ENCODE results near the gene PTGDS.

The PTGDS gene

DNA sequence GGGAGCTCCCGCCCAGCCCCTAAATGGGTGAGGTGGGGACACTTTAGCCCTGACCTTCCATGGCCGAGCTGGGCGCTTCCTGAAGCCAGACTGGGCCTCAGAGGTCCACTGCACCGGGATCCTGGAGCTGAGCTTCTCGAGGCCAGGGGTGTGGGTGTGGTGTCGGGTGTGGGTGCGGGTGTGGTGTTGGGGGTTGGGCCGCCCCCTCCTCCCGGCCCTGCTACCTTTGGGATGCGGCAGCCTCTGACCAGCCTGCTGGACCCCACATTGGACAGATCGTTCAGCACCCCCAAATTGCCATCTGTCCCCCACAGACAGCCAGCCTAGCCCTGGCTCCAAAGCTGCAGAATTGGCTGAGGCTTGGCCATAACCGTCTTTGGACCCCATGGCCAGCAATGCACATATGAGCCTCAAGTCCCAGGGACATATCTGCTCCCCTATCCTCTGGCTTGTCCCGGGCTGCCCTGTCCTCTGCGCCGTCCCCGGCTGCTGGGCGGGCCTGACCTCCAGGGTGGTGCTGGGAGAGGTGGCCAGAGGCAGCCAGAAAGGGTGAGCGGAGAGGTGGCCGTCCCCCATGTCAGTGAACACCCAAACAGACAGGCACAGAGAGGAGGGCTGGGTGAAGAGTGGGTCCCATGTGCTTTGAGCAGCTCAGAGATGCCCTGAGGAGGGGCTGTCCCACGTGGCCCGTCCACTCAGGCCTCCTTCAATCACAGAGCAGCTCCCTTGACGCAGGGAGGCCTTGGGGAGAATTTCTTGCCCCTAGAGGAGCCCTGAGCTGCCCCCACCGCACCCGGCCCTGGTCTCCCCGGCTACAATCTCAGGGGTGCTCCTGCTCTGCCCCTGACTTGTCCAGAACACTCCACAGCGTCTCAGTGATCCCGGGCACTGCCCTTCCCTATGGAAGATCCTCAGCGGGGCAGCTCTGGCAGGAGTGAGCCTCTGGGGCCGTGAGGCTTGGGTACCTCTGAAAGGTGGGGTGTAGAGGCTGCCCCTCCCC lies 3.4 kb upstream of the PTGDS start:
- DNase-seq (ENCODE audit: low spot score): no peak

- no peak for DNase-seq (ENCODE audit: low spot score)
These were observed 2.3 kb upstream of the PTGDS start for GRCh38 chr9:136974817-136975535.

DNA sequence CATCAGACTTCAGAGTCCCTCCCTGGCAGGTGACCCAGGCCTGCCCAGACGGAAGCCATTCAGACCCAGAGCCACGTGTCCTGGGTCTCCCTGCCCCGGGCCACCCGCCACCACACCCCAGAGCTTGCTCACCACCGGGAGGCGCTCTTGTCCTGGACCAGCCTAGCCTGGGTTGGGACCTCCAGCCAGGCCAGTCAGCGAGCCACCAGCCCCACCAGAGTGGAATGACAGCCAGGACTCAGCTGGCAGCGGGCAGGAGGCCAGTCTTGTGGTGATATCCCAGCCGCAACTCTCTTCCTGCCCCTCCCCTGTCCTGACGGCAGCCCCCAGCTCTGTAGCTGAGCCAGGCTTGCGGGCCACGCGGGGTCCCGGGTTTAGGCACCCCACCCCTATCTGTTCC lies 1.7 kb upstream of the PTGDS start:
- DNase-seq (ENCODE audit: low spot score): peak; percentile 91

GRCh38 chr9:136977649-136978072 lies 357 bp downstream of the PTGDS start:
- DNase-seq (ENCODE audit: low spot score): peak; percentile 45

DNA sequence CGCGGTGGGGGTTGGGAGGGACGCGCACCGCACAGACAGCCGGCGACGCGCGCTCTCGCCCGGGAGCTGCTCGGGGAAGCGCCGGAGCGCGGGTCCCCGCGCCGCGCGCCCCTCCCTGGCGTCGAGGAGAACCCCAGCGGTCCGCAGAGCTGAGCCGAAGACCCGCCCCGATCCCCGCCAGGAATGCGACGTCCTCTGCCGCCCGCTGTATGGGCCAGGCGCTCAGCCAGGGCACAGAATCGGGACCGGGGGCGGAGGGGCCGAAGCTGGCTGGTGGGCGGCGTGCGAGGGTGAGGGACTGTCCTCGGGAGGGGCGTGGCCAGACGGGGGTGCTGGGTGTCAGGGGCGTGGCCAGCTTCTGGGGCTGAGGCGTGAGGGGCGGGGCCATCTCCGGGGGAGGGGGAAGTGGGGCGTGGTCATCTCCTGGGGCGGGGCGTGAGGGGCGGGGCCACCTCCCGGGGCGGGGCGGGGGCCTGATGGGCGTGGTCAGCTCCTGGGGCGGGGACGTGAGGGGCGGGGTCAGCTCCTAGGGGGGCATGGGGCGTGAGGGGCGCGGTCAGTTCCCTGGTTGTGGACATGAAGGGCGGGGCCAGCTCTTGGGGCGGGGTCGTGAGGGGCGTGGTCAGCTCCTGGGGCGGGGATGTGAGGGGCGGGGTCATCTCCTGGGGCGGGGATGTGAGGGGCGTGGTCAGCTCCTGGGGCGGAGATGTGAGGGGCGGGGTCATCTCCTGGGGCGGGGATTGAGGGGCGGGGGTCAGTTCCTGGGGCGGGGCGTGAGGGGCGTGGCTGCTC lies 965 bp downstream of the PTGDS start:
- DNase-seq (ENCODE audit: low spot score): peak; percentile 95

DNA sequence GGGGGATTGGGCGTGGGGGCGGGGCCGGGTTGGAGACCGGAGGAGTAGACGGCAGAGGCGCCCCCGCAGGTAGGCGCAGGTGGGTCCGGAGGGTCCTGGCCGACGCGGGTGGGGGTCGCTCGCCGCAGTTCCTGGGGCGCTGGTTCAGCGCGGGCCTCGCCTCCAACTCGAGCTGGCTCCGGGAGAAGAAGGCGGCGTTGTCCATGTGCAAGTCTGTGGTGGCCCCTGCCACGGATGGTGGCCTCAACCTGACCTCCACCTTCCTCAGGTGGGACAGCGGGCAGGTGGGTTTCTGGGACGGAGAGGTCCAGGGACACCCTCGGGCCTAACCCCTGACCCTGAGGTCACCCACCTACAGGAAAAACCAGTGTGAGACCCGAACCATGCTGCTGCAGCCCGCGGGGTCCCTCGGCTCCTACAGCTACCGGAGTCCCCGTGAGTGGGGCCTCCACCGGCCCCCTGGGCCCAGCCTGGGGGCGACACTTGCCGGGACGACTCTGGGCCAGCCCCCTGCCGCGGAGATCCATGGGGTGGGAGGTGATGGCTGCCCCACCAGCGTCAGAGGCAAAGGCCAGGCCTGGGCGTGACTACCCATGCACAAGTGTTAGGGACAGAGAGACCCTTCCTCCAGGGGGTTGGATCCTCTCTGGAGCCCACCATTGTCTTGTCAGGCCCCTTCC lies 1.7 kb downstream of the PTGDS start:
- DNase-seq (ENCODE audit: low spot score): no peak

- DNase-seq (ENCODE audit: low spot score): no peak
These were observed 2.7 kb downstream of the PTGDS start for GRCh38 chr9:136979769-136980587.

GRCh38 chr9:136980669-136981478 lies 3.6 kb downstream of the PTGDS start:
- no peak for DNase-seq (ENCODE audit: low spot score)

GRCh38 chr9:136981588-136982231 lies 4.4 kb downstream of the PTGDS start:
- peak; percentile 74 for DNase-seq (ENCODE audit: low spot score)

GRCh38 chr9:136982232-136983051 lies 5.1 kb downstream of the PTGDS start, which contains the start of gene LCNL1:
TSS of gene LCNL1 (plus strand) at chr9:136982993. CDS start at chr9:136983587, 594 bp downstream.
- peak; percentile 75 for DNase-seq (ENCODE audit: low spot score)

DNA sequence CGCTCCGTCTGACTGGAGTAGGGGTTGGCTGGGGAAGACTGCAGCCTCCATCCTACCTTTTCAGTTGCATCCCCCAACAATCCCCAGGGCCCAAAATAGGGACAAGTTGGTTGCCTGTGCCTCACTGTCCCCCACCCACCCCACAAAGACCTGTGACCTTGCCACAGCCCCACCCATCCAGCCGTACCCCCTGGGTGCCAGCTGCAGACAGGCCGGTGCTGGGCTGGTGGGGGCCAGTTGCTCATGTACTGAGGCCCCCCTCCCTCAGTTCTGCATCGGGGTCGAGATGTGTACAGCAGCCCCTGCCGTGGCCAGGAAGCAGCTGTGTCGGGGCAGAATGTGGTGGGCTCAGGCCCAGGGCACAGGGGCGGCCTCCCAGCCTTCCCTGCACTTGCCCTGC lies 5.9 kb downstream of the PTGDS start:
- DNase-seq (ENCODE audit: low spot score): no peak

DNA sequence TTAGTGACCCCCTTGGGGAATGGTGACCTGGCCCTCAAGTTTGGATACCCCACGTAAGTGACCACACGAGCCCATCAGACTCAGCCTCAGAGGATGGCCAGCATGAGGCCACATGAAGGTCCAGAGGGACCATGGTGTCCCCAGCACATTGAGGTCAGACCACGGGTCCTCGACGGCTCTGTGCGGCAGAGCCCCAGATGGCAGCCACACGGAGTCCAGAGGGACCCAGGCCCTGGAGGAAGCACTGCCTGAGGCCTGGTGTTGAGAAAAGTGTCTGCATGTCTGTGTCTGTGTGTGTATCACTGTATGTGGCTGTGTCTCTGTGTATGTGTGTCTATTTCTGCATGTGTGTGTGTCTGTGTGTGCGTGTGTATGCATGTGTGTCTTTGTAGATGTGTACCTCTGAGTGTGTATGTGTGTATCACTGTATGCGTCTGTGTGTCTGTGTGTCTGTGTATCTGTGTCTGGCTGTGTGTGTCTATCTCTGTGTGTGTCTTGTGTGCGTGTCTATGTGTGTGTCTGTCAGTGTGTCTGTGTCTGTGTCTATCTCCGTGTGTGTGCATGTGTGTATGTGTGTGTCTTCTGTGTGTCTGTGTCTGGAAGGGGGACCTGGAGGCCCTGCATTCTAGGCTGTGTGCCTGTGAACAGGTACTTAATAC lies 6.5 kb downstream of the PTGDS start:
- DNase-seq (ENCODE audit: low spot score): no peak

- no peak for DNase-seq (ENCODE audit: low spot score)
These were observed 7.2 kb downstream of the PTGDS start for GRCh38 chr9:136984464-136985026.

DNA sequence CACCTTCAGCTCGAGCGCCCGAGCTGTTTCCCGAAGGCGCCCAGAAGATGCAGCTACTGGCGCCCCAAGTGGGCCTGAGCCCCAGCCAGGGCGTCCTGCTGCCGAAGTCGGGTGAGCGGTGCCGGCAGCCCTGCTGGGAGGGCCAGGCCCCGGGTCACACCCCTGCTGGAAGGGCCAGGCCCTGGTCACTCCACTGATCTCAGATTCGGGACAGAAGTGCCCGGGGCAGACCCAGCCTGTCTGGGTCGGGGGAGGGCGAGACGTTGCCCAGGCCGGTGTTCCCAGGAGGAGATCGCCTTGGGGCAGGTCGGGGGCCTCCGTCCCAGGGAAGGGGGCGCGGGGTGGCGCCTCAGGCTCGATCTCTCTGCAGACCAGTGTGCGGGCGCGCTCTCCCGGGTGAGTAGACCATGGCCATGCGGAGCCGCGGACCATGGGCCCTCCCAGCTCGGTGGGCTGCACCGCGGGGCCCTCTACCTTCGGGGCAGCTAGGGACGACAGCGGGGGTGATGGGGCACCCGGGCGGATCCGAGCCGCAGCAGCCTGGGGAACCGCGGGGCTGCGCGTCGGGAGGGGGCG lies 7.8 kb downstream of the PTGDS start:
- no peak for DNase-seq (ENCODE audit: low spot score)

- no peak for DNase-seq (ENCODE audit: low spot score)
These were observed 8.5 kb downstream of the PTGDS start for GRCh38 chr9:136985853-136986252.

GRCh38 chr9:136988872-136989271 lies 11.6 kb downstream of the PTGDS start:
- DNase-seq (ENCODE audit: low spot score): no peak

Data from Ammon's horn (tissue), 1 donor.